Amygdala (tissue), 56 donors: ENCODE results near the gene ZBTB20.

Experiments
- DNase-seq, 56 donors: peaks; one replicate each; lab custom pipeline; 2025; lab: John Stamatoyannopoulos, UW

The ZBTB20 gene

GRCh38 chr3:114566162-114566755 is 580.8 kb downstream of the ZBTB20 start:
- no peak for DNase-seq

- DNase-seq = peak in 2 of 56 donors; percentile 3 to 9
Measured at GRCh38 chr3:114565216-114565615, 581.9 kb downstream of the ZBTB20 start.

GRCh38 chr3:114563720-114564119 is 583.4 kb downstream of the ZBTB20 start:
- DNase-seq = no peak

GRCh38 chr3:114562557-114562956 is 584.5 kb downstream of the ZBTB20 start:
- DNase-seq = no peak

GRCh38 chr3:114558271-114558670 is 588.8 kb downstream of the ZBTB20 start:
- DNase-seq = no peak

GRCh38 chr3:114557791-114558190 is 589.3 kb downstream of the ZBTB20 start:
- DNase-seq = no peak

GRCh38 chr3:114556657-114557213 is 590.4 kb downstream of the ZBTB20 start:
- no peak for DNase-seq

GRCh38 chr3:114554731-114555130 is 592.4 kb downstream of the ZBTB20 start:
- DNase-seq = no peak

GRCh38 chr3:114553949-114554593 is 593.0 kb downstream of the ZBTB20 start:
- DNase-seq = no peak

GRCh38 chr3:114552527-114552812 is 594.6 kb downstream of the ZBTB20 start:
- DNase-seq = no peak

GRCh38 chr3:114551770-114552526 is 595.1 kb downstream of the ZBTB20 start:
- DNase-seq = no peak

- DNase-seq = no peak
Measured at GRCh38 chr3:114550165-114550564, 596.9 kb downstream of the ZBTB20 start.

- DNase-seq = no peak
Measured at GRCh38 chr3:114545193-114545592, 601.9 kb downstream of the ZBTB20 start.

- DNase-seq = no peak
Measured at GRCh38 chr3:114542359-114542758, 604.7 kb downstream of the ZBTB20 start.

GRCh38 chr3:114539525-114539924 is 607.6 kb downstream of the ZBTB20 start:
- DNase-seq = no peak

GRCh38 chr3:114538211-114538610 is 608.9 kb downstream of the ZBTB20 start:
- no peak for DNase-seq

GRCh38 chr3:114528517-114528916 is 618.6 kb downstream of the ZBTB20 start:
- no peak for DNase-seq

- no peak for DNase-seq
Measured at GRCh38 chr3:114527036-114527644, 619.9 kb downstream of the ZBTB20 start.

GRCh38 chr3:114525278-114525677 is 621.8 kb downstream of the ZBTB20 start:
- no peak for DNase-seq

- peak in 5 of 56 donors; percentile 0 to 21 (median 6) for DNase-seq
Measured at GRCh38 chr3:114519415-114519814, 627.7 kb downstream of the ZBTB20 start.

- DNase-seq = no peak
Measured at GRCh38 chr3:114518206-114518808, 628.8 kb downstream of the ZBTB20 start.
